Raji (cell line): ENCODE results near the gene SGCD.

Source experiments
- POLR2A ChIP-seq: IDR thresholded peaks from 2 replicates; pipeline ENCODE4 v1.6.1; 2011; ENCODE audit warnings: low read depth, low read length, control low read depth; ENCODE audit not compliant: insufficient read depth

The SGCD gene

GRCh38 chr5:156326718-156327259 is at the start of gene SGCD:
Gene SGCD (plus strand): TSS chr5:156327164.
- TF ChIP-seq POLR2A, result no peak

DNA sequence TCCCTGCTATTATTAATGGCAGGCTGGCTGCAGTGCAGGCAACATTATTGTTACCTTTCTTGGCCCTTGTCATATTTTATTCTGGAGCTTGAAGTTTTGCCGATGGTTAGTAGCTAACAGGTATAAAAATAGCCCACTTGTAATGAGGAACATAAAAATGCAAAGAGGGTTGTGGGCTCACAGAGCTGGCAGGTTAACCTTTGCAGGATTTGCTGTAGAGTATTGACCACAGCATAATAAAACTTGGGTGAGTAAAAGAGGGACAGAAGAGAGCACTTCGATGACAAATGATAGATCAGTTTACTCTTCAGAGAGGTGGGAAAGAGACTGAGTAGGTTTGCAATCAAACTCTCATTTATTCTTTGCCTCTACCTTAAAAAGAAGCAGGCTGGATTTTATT is 49.7 kb upstream of the SGCD start:
- no peak for TF ChIP-seq POLR2A

DNA sequence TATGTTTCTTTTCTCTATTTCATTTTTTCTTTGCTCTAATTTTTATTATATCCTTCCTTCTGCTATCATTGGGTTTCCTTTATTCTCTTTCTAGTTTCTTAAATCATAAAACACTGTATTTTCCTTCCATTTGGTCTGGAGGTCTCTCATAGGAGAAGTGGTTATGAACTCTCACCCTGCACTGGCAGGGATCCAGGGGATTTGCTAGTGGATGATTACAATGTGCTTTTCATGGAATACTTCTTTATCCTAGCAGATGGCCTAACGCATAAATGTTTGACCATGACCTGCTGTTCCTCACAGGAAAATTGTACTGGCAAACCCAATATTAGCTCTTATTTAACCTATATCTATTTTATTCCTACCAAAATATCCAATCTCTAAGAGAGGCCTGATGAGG is 31.5 kb upstream of the SGCD start:
- TF ChIP-seq POLR2A, result no peak

DNA sequence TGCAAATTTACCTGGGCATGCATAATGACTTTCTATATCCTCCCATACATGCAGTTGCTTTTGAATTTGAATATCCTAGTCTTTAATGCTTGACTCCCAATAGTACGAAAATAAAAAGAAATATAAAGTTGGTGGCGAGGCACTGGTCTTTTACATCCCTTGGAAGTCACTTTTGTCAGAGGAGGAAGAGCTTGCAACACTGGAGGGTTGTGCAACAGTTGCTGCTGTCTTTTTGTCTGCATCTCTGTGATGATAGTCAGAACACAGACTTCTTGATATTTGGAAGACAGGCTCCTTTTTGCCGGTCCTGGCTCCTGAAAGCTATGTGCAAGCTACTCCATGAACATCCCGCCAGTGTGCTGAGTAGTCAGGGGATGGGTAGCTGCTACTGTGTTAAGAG is 16.8 kb upstream of the SGCD start:
- no peak for TF ChIP-seq POLR2A

DNA sequence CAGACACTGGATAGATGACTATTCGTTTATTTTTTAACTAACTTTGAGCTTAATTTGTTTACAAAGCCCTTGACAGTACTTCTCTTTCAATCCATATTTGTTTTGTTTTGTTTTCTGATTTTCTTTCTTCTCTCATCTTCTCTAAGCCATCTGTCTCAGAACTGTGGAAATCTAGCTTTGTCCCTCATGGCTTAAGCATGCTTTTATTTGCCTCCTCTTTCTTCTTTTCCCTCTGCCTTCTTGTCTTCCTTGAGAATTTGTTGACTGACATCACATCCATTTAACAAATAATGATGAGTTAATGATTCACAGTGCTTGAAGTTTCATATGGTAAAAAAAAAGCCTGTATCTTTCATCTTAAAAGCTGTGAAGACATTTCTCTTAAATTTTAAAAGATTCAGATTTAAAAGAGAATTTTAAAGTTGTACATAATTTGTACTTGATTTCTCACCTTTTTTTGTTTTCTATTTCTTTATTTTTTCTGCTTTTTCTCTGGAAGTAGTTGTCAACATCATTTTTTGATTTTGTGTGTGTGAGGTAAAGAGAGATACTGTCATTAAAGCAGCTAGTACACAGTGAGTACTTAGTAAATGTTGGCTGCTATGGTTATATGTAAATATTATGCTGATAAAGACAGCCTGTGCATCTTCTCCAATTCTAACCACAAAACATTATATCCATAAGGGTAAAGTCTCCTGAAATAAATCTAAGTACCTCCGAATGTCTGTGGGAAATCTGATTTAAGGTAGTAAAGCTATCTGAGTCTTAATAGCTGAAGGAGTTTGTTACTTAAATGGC is 13.9 kb upstream of the SGCD start:
- TF ChIP-seq POLR2A, result no peak

DNA sequence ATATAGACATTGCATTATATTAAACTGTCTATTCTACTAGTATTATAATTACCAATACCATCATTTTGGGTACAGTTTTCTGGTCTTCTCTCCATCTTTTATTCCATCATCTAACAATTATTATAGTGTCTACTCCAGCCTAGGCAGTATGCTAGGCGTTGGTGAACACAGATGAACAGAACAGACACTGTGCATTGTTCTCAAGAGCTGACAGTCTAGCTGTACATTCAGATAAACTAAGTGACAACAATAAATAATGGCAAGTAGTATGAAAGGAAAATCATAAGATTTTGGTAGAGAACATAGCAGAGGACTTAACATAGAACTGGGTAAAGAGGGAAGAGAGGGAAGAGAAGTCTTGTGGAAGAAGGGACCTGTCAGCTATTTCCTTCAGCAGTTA is 12.5 kb upstream of the SGCD start:
- no peak for TF ChIP-seq POLR2A

DNA sequence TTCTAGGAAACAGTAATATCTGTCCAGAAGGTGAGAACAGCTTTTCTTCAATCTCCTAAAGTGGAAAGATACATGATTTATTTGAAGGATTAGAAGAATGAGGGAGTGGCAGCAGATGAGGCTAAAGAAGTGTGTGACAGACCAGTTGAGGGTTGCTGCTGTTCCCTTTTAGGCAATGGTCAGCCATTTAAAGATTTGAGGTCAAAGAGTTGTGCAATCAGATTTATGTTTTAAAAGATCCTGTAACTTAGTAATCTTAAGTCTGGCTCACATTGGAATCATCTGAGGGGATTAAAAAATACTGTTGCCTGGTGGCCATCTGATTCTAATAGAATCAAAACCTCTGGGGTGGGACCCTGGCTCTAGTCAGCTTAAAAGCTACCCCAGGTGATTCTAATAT is 4.3 kb upstream of the SGCD start:
- no peak for TF ChIP-seq POLR2A

DNA sequence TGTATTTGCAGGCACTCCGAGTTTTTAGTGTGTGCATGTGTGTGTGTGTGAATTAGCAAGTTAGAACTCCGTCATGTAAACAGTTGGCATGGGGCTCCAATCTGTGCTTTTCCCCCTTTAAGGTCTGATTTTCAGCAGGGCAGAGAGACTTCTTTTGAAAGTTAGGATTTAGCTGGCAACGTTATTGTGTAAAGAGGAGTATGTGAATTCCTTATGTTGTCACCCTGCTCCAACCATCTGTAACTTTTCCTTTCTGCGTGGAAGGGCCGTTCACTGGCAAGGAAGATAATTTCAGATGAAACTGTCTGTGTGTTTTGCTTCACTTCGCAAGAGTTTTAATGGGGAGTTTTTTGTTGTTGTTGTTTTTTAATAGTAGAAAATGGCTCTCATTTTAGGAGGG is 332 bp downstream of the SGCD start:
- no peak for TF ChIP-seq POLR2A

DNA sequence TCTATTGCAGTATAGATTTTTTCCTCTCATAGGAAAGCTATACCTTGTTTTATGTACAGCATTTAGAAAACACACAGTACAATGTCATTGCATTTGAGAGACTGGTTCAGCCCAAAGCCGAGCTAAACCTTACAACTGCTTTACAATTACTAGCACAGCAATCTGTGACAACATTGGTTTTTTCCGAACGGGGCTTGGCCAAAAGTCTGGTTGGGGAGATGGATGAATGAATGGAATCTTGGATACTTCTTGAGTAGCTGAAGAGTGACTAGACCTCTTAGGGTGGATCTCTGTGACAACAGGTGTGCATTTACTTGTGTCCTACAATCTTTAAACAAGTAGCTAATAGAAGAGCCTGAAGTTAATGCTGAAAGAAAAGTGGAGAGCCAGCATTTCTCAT is 1.2 kb downstream of the SGCD start:
- no peak for TF ChIP-seq POLR2A

DNA sequence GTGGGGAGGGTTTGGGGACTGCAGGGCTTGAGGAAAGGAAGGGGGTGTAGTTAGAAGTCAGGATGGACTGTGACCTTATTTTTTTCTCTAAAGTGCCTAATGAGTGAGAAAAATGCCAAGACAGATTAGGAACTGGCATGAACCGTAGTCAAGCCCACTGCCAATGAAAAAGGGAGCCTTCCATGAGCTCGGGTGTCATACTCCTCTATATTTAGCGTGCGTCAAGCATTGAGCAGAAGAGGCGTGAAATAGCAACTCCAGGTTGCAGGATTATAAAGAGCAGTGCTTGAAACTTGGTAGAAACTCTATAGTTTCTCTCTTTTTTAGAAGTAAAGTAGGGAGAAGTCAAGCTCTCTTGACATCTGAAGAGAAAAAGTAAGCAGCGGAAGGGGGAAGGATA is 1.8 kb downstream of the SGCD start:
- TF ChIP-seq POLR2A, result no peak

DNA sequence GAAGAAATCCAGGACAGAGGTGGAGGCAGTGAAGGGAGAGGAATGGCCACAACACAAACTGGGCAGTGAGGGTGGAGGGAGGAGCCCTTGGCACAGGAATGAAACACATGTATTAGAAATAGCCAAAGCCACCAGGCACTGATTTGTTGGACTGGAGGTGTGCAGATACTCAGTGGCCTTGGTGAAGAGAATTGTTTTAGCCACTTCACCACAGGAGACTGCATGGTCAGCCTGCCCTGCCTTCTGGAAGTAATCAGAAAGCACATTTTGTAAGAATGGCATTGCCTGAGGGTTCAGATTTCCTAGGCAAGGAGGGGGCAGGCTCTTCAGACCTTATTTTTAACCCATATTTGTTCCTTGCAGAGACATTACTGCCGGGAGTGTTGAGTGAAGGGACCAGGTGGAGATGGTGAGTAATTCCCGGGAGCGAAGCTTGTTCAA is 2.2 kb downstream of the SGCD start:
- no peak for TF ChIP-seq POLR2A

- no peak for TF ChIP-seq POLR2A
These were observed 3.3 kb downstream of the SGCD start for GRCh38 chr5:156330141-156330870.

GRCh38 chr5:156331181-156331580 is 4.2 kb downstream of the SGCD start:
- no peak for TF ChIP-seq POLR2A

DNA sequence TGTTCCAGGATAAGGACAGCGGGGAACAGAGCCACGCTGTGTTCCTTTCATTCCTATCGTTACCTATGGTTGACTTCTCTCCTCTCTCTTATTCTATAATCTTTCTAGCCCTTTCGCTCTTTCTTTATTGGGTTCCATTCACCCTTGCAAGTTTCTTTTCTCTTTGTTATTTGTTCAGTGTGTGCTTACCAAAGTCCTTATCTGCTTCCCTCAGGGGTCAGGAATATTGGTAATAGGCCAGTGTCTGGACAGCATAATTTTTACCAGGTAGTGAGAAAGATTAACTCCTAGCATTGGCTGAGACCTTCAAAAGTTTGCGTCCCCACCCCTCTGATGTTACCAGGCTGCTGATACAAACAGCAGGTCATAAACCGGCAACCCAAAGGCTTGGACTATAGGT is 4.9 kb downstream of the SGCD start:
- no peak for TF ChIP-seq POLR2A

DNA sequence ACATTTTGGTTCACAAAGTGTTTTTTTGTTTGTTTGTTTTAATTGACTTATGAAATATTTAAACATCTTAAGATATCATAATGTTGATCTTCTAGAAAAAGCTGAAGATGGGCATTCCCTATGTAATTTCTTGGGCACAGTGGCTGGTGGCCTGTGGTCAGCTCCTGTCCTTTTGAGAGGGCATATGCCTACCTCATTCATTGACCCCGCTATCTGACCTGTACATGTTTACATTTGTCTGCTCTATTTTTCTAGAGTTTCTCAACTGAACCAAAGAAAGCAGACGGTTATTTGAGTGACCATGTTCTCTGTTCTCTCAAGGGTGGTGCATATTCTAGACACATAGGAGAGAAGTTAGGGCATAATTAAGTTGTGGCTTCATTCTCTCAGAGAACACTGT is 5.3 kb downstream of the SGCD start:
- no peak for TF ChIP-seq POLR2A
